Retinal pigment epithelial cell (primary cell): Measurements from ENCODE around the gene SIGLEC9.
A peak's percentile ranks its signal among the peaks of the same experiment; 100 is the strongest.

Source experiments
- DNase-seq: peaks from one replicate; pipeline ENCODE4 v3.0.0-alpha.2; 2010; ENCODE audit warnings: low read depth
- H3K4me3 ChIP-seq: 2 replicates; pipeline ENCODE4 v1.5.1; 2011; ENCODE audit warnings: mild to moderate bottlenecking, low read length, control low read depth, moderate library complexity
- TF ChIP-seq, protein P1 (sequence below): conservative IDR thresholded peaks from 2 replicates; pipeline ENCODE4 v1.5.1; 2011; ENCODE audit warnings: low read depth, low read length, control low read depth, inconsistent platforms

Gene SIGLEC9

DNA sequence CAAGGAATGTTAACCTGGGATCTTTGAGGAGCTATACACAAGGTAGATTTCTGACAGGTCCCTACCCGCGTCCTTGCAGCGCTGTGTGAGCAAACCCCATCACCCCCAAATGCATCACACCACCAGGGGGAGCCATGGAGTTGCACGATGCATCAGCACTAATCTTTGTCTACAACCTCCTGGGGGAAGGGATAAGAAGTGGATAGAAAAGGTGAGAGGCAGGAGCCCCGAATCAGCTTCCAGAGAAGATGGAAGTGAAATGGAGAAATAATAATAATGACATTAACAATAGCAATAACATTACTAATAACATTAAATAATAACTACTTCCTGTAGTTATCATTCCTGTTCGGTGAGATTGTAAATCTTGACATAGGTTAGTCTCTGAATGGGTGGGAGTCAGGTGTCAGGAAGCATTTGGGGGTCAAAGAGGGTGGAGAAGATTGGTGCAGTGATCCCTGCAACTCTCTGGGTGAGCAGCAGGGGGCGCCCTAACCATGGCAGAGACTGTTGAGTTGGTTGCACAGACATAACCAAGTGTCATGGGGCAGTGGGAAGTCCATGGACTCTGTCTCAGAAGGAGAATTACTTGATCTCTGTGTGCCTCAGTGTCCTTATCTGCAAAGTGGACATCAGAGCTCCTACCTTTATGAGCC, 33.9 kb downstream of the SIGLEC9 start:
- no peak for DNase-seq
- TF ChIP-seq, protein P1, sequence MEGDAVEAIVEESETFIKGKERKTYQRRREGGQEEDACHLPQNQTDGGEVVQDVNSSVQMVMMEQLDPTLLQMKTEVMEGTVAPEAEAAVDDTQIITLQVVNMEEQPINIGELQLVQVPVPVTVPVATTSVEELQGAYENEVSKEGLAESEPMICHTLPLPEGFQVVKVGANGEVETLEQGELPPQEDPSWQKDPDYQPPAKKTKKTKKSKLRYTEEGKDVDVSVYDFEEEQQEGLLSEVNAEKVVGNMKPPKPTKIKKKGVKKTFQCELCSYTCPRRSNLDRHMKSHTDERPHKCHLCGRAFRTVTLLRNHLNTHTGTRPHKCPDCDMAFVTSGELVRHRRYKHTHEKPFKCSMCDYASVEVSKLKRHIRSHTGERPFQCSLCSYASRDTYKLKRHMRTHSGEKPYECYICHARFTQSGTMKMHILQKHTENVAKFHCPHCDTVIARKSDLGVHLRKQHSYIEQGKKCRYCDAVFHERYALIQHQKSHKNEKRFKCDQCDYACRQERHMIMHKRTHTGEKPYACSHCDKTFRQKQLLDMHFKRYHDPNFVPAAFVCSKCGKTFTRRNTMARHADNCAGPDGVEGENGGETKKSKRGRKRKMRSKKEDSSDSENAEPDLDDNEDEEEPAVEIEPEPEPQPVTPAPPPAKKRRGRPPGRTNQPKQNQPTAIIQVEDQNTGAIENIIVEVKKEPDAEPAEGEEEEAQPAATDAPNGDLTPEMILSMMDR: peak; percentile 70
- H3K4me3 ChIP-seq: no peak overlapping the region

DNA sequence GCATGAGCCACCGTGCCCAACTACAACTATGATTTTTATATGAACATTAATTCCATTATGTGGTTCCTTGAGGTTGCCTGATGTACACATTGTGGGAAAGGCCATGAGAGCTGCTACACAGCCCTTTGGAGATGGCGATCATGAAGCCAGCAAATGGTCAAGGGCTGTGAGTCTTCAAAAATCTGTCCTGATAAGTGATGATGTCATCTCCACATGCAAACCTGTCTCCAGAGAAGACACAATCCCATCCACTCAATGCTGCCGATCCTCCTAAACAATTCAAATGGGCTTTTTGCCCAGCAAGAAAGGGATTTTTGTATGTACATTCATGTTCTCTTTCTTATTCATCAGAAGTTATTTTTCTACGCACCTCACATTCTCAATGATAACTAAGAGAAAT, 35.0 kb downstream of the SIGLEC9 start:
- DNase-seq: no peak
- TF ChIP-seq, protein P1: no peak
- no peak overlapping the region for H3K4me3 ChIP-seq

DNA sequence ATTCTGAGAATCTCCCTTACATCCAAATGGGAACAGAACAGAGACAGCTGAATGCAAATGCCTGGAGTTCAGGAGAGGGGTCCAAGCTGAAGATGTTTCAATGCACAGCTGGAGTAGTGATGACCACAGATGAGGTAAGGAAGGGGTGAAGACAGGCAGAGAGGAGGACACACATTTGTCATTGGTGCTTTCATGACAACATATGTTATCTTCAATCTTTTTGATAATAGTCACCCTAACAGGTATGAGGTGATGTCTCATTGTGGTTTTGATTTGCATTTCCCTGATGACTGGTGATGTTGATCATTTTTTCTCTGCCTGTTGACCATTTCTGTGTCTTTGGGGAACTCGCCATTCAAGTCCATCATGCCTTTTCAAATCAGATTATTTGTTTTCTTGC, 36.6 kb downstream of the SIGLEC9 start:
- TF ChIP-seq, protein P1: no peak
- no peak for DNase-seq

DNA sequence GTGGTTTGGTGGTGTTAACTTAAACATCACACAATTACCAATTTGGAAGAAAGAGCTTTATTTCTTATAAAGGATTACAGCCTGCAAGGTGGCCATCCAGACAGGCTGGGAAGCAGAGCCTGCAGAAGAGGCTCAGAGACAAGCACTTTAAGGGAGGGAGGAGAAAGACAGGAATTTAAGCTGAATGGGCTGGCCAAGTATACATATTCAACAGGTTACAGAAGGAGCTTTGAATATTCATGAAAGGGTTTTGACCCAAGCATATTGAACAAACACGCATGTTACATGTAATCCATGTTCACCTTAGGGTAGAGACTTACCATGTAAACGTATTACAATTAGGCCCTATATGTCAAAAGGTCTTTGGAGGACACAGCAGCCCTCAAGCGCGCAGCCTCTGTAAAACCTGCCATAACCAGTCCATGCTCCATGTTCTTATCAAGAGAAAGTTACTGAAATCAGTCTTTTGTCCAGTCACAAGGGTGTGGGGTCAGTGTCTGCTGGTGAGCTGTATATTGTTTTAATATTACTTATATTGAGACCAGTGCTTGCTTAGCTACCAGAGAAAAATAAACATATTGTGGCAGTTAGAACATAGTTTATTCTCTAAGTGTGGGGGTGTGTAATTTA, 37.3 kb downstream of the SIGLEC9 start:
- DNase-seq: no peak
- H3K4me3 ChIP-seq: no peak overlapping the region
- TF ChIP-seq, protein P1: no peak

More for the DNA sequence above, 36.6 kb downstream of the SIGLEC9 start:
- H3K4me3 ChIP-seq: no peak overlapping the region

DNA sequence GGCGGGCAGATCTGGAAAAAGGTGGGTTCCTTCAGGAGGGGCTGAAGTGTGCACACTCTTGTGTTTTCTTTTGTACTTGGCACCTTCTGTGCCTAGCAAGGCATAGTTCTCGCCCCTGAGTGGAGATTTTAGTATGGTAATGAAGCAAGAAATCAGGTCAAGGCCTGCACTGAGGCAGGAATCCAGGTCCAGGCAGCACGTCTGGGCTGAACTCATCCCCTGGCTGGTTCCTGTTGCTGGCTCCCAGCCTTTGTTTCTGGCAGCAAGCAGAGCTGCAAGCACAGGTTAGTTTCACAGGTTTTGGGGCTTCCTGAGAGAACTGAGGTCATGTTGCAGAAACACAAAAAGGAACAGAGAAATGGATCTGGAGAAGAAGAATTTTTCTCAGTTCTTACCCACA, 38.6 kb downstream of the SIGLEC9 start:
- TF ChIP-seq, protein P1: no peak
- no peak for DNase-seq
- no peak overlapping the region for H3K4me3 ChIP-seq

DNA sequence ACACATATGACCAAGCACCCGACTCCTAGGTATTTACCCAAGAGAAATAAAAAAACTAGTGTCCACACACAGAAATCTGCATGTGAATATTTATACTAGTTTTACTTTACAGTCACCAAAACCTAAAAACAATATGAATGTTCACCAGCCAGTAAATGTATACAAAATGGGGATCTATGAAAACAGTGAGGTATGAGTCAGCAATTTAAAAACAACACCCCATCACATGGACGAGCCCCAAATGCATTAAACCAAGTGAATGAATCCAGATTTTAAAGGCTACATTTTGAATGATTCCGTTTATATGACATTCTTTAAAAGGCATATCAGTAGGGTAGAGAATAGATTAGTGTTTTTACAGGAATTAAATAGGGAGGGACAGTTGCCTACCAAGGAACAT, 39.5 kb downstream of the SIGLEC9 start:
- TF ChIP-seq, protein P1: no peak
- DNase-seq: no peak
- no peak overlapping the region for H3K4me3 ChIP-seq
